Smooth muscle cell of the brain vasculature (primary cell): ENCODE measurements around the gene STX8.
"Not testable (repeated sequence)": the region's sequence is repeated elsewhere in the genome, so short reads cannot be mapped to it uniquely, and the experiment has no call there.

Experiments used
- DNase-seq: peaks from one replicate; pipeline ENCODE4 v3.0.0-alpha.2; 2012; ENCODE audit warnings: low read depth, low spot score

STX8 gene

DNA sequence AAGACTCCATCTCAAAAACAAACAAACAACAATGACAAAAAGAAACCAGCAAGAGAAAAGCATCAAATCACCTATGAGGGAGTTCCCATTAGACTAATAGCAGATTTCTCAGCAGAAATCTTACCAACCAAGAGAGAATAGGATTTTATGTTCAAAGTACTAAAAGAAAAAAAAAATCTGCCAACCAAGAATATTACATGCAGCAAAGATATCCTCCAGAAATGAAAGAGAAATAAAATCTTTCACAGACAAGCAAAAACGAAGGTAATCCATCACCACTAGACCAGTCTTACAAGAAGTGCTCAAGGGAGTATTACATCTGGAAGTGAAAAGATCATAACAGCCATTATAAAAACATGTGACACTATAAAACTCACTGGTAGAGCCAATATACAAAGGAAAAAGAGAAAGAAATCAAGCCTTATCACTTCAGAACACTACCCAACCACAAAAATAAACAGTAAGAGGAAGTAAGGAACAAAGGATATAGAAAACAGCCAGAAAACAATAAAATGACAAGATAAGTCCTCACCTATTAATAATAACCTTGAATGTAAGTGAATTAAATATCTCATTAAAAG lies 66.3 kb downstream of the STX8 start:
- no peak for DNase-seq

DNA sequence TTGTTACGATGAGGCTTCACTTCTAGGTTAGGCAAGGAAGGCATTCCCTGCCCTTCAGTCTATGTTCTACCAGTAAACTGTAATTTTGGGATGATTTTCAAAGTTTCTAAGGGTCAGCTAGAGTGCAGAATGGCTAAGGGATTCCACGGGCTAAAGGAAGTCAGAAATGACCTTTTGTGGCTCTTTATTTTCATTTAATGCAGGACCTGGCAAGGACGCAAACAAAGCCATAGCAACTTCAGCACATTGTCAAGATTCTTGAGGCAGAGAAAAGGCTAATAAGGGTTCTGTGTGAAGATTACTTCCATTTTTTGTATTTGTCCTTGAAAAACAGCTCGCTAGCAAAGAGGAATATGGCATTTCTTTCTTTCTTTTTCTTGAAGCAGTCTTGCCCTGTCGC lies 76.6 kb downstream of the STX8 start:
- DNase-seq: no peak

DNA sequence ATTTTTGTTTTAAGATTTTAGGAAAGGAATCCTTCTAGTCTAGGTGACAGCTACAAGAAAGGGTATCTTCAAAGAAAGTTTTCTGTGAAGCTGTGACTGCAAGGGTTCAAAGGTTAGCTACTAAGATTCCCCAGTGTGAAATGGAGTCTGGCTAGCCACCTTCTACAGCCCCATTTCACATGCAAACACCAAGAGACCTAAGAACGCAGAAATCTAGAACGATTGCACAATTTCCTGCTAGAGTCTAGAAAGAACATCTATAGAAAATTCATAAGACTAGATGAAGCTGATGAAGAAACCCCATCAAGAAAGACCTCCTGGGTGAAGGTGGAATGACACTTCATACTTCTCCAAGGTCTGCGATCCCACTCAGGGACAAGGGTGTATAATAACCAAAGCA lies 77.1 kb downstream of the STX8 start:
- no peak for DNase-seq

DNA sequence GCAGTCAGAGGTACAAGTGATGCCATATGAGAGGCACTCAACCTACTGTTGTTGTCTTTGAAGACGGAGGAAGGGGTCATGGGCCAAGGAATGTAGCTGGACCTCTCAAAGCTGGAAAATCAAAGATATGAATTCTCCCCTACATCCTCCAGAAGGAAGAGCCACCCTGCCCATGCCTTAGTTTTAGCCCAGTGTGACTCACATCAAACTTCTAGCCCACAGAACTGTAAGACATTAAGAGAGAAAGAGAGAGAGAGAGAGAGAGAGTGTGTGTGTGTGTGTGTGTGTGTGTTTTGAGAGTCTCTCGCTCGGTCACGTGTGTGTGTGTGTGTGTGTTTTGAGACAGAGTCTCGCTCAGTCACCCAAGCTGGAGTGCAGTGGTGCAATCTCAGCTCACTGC lies 87.1 kb downstream of the STX8 start:
- no peak for DNase-seq

GRCh38 chr17:9487406-9487805 lies 88.2 kb downstream of the STX8 start:
- peak; percentile 51 for DNase-seq

DNA sequence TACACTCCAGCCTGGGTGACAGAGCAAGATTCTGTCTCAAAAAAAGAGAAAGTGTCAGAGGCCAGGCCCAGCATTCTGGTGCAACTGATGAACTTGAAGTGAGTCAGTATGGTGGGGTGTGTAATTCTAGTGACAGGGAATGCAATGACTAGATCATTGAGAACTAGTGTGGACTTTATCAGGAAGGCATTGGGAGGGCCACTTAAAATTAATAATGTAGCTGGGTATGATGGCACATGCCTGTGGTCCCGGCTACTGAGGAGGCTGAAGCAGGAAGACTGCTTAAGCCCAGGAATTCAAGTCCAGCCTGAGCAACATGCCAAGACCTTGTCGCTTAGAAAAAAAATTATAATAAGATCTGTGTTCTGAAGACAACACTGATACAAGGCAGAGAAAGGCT lies 90.8 kb downstream of the STX8 start:
- no peak for DNase-seq

- no peak for DNase-seq
Observed at GRCh38 chr17:9479964-9480363, 95.7 kb downstream of the STX8 start.

DNA sequence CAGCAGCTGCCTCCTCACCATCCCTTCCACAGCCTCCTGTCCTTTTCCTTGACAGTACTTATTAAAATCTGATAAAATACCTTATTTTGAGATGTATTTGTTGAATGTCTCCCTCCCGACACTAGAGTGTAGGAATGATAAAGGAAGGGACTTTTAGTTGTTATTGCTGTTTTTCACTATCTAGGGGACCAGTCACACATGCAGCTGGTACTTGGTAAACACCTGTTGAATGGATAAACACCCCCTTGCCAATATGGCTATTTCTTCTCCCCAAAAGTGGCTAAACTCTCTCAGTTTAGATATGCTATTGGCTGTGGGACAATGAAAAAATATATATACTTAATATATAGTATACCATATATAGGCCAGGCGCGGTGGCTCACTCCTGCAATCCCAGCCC lies 96.7 kb downstream of the STX8 start:
- DNase-seq: no peak

DNA sequence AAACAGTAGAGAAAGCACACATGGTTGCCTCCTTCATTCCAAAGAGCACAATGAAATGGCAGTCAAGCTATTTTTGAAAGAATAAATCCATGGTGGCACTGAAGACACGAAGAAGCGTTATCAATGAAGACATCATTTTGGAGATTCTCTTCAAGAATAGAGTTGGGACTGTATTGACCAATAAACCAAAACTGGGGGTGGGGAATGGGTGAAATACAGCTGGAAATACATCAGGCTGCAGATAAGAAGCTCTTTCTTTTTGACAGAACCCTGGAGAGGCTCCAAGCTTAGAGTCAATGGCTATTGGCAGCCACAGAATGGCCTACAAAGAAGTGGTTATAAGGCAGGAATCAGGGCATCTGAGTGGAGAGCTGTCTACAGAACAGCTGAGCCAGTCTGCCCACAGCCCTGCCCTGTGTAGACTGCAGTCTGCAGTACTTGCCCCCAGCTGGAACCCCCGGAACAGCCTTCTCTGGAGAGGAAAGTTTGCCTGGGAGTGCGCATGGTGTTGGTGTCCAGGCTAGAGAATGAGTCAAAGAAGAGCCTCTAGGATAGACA lies 100.4 kb downstream of the STX8 start:
- no peak for DNase-seq

- DNase-seq: no peak
Observed at GRCh38 chr17:9473711-9474110, 101.9 kb downstream of the STX8 start.

- DNase-seq: no peak
Observed at GRCh38 chr17:9472541-9472940, 103.1 kb downstream of the STX8 start.

DNA sequence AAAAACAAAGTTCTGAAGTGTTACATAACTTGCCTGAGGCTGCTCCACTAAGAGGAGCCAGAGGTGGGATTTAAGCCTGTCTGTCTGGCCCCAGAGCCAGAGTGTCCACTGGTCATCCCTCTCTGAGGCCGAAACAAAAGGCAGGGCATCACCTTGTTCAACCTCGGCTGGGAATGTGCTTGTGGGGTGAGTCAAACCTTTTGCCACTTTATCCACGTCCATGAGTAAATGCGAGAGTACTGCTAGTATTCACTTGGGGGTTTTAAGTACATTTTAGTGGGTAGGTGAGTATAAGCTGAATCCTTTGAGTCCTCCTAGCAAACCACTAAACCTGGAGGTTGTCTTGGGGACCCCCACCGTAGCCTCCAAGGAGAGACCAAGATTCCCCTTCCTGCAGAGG lies 103.5 kb downstream of the STX8 start:
- DNase-seq: no peak

GRCh38 chr17:9470171-9470570 lies 105.4 kb downstream of the STX8 start:
- DNase-seq: no peak

DNA sequence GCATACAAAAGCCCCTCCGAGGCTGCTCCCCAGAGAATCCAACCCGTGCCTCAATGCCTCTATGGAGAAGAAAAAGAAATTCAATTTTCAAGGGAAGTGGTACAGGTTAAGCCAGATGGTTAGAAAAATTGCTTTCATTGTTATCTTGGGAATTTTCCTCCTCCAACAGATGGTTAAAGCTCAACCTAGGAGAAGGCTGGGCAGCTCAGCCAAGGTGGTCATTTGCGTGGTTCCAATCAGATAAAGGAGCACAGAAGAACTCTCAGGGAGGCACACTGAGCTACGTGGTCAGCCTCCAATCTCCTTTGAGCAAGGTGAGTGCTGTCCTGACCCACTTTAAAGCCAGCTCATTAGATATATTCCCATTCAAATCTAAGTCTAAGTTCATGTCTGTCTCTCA lies 106.7 kb downstream of the STX8 start:
- DNase-seq: no peak

DNA sequence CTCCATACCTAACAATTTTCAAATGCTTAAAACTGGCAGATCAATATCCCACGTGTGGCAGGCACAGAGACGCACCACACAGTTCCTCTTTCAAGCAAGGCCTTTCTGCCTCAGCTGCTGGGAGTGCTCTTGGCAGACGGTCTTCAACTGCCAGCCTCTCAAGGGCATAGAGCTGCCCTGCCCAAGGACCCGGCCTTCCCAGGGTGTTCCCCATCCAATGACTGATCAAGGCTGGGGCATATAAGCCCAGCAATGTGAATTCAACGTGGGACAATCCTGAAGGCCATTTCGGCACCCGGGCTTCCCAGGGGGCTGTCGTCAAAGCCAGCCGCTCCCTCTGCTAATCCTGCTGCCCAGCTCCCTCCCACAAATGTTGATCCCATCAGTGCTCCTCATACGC lies 107.1 kb downstream of the STX8 start:
- no peak for DNase-seq

- DNase-seq: no peak
Observed at GRCh38 chr17:9467518-9467917, 108.1 kb downstream of the STX8 start.

GRCh38 chr17:9465210-9465921 lies 110.3 kb downstream of the STX8 start:
- no peak for DNase-seq

GRCh38 chr17:9457005-9457404 lies 118.6 kb downstream of the STX8 start:
- DNase-seq: no peak

DNA sequence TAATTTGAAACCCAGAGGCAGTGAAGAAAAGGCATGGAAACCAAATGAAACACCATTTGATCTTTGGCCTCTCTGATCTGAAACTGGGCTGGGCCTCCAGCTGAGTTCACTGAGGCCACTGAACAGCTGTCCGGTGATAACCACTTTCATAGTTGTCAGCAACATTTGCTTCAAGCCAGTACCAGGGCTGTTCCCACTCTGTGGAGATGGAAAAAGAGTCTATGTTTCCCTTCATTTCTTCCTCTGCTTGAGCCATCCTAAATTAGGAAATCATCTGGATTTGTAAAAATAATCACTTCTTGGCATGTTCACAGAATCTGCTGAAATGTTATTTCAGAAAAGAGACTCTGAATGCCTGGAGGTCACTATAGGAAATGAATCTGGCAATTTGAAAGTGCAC lies 119.3 kb downstream of the STX8 start:
- DNase-seq: no peak

- no peak for DNase-seq
Observed at GRCh38 chr17:9451934-9452333, 123.7 kb downstream of the STX8 start.

- DNase-seq: not testable (repeated sequence)
Observed at GRCh38 chr17:9447298-9447697, 128.3 kb downstream of the STX8 start.

DNA sequence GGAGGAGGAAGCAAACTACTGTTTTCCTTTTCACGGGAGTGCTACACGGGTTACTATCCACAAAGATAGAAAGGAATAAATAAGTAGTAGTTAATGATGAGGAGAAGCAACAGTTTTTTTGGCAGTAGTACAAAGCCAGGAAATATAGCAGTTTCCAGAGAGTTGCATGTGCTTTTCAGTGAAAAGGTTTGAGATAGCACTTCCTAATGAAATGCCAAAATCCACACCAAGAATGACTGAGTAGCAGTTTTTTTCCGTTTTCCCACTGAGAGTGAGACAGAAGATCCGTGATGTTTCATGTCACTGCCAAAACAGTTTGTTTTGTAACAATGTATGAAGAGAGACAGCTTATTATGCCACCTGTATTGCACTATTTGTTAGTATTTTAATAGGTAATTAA lies 129.1 kb downstream of the STX8 start:
- DNase-seq: no peak

GRCh38 chr17:9445424-9445823 lies 130.2 kb downstream of the STX8 start:
- DNase-seq: no peak

DNA sequence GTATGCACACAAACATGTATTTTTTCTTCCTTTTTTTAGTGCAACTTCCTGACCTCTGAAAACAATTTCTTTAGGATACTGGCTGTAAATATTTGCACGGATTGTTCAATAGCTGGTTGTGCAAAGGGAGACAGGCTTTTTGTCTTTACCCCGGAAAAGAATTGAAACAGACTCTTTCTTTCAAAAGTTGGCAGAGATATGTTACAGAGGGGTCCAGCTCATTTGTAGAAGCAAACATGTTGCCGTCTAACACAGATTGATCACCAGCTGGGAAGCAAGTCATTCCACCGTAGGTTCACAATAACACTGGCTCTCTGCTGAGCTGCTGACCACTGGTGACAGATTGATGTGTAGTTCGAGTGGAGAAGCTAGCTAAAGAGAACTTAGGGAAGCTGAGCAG lies 130.9 kb downstream of the STX8 start:
- DNase-seq: no peak
